HG03342 (cell line): ENCODE measurements around the gene ADGRG1.
A peak's percentile ranks its signal among the peaks of the same experiment; 100 is the strongest.

Experiments
- ATAC-seq: cut with Tn5 transposase; IDR thresholded peaks from one replicate; pipeline ENCODE4 v1.9.1; 2021; ENCODE audit warnings: mild to moderate bottlenecking, moderate library complexity; ENCODE audit not compliant: unreplicated experiment

Gene ADGRG1

DNA sequence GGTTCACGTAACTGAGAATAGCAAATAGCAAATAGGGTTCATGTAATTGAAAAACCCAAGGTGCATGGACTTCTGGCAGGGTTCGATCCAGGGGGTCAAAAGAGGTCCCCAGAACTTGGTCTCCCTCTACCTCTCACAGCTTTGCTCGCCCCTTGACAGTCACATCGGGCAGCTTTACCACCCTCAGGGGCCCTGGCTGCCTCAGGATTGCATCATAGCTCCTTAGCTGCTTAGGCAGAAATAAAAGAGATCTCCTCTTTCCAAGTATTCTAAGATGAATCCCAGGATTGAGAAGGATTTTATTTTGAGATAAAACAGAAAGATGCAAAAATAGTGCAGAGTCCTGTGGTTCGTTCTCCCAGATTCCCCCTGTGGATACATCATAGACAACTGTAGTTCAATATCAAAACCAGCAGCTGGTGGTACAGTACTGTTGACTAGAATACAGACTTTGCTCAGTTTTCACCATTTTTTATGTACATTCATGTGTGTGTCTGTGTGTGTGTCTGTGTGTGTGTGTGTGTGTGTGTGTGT lies 52.5 kb downstream of the ADGRG1 start:
- ATAC-seq = no peak

DNA sequence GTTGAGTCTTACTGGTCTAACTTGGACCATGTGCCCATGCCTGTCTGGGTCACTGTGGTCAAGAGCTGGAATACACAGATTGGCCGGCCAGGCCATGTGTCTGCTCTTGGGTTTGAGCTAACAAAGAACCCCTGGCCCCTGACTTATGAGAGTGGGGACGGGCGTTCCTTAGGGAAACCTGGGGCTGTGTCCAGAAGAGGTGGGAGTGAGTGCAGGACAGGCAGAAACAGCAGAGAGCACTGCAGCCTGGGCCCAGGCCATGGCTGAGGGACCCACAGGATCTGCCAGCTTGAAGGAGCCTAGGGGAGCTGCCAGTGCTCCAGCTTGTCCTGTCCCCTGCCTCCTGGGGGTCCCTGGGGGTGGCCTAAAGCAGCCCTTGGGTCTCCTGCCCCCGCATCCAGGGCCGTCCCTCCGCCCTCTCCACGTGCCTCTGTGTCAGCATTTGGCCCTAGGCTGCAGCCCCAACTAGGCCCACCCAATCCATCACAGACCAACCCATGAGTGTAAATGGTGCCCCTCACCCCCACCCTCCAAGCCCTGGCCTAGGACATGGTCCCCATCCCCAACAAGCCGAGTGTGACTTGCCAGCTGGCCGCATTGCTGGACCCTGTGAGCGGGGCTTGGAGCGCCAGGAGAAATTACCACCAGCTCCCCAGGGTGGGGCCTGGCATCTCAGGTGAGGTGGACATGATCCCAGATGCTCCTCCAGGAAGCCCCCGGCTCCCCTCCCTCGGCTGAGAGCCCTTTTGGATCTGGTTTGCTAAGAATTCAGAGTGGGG lies 53.7 kb downstream of the ADGRG1 start:
- ATAC-seq = no peak

DNA sequence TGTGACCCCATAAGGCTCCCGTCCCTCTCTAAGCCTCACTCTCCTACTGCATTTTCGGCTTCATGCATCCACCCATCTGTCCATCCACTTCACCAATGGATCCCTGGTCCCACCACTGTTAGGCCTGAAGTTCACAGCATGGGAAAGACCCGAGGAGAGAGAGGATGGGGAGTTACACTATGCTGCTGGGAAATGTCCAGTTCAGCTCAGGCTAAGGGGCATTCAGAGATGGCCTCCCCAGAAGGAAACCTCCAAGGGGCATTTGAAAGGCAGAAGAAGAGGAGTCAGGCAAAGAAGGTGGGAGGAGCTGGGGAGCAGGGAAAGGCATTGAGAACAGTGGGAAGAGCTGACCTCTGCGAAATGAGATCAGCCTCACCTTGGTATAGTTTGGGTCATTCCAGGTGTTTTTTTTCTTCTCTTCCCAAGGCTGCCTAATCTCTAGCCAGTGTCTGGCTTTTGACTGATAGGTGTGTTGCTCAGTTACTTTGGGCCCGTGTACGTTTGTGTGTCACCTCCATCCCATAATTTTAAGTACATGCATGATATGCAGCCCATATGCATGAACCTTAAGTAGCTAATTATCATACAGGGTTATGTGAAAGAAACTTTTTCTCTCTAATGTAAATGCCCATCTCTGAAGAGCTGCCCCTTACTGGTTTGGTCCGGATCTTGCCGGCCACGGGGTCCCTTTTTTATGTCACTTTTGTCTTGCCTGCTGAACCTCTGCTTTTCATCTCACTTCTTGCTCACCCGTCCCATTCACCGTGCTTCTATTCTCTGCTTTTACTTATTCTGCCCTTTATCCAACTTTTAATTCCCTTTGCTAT lies 54.6 kb downstream of the ADGRG1 start:
- no peak for ATAC-seq

DNA sequence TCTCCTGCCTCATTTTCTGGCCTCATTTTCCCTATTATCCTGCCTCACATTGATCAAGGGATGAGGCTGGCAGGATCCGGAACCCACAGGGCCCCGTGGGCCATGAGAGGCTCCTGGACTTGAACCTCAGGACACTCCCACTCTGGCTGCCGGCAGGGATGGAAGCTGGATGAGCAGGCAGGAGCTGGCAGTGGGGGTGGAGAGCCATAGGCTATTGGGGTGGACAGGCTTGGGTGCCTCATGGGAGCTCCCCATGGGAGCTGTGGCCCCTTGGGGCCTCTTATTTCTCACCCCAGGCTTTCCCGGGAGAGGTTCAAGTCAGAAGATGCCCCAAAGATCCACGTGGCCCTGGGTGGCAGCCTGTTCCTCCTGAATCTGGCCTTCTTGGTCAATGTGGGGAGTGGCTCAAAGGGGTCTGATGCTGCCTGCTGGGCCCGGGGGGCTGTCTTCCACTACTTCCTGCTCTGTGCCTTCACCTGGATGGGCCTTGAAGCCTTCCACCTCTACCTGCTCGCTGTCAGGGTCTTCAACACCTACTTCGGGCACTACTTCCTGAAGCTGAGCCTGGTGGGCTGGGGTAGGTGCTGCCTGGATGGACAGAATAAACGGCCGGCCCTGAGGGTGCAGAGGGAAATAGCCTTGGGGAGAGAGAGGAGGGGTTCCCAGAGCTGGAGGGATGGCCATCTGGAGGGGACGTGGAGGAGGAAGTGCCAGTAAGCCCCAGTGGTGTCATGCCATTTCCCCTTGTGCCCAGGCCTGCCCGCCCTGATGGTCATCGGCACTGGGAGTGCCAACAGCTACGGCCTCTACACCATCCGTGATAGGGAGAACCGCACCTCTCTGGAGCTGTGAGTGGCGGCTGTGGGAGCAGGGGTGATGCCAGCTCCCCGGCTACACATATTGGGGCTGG lies 55.5 kb downstream of the ADGRG1 start:
- ATAC-seq = no peak

DNA sequence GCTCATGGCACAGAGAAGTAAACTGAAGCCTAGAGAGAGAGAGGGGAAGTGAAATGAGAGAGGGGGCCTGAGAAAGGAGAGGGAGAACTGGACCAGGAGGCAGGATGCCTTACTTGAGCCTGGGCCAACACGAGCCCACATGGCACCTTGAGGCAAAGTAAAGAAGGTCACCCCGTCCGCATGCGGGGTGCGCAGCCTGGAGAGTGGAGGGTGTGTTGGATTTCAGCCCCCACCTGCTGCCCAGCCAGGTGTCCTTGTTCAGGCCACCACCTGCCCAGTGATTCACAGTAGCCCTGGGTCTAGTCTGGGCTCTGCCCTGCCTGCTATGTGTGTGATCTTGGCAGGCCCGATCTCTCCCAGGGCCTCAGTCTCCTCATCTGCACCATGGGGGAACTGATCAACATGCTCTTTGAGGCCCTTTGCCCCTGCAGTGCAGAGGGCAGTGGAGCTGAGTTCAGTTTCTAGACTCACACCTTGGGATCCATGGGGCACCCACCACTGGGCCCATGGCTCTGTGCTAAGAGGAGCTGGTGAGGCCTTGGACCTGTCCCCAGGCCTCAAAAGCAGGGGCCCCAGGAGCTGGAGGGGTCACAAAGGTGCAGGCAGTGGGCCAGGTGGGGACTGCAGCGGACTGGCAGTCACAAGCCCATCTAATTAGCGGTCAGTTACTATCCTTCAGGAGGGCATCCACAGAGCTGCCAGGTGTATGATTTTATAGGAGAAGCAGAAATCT lies 56.4 kb downstream of the ADGRG1 start:
- ATAC-seq = no peak

DNA sequence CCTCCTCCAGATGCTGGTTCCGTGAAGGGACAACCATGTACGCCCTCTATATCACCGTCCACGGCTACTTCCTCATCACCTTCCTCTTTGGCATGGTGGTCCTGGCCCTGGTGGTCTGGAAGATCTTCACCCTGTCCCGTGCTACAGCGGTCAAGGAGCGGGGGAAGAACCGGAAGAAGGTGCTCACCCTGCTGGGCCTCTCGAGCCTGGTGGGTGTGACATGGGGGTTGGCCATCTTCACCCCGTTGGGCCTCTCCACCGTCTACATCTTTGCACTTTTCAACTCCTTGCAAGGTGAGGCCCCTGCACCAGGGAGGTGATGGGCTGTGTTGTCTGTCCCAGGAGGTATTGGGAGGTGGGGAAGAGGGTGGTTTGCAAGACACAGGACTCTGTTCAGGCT lies 57.2 kb downstream of the ADGRG1 start:
- no peak for ATAC-seq

DNA sequence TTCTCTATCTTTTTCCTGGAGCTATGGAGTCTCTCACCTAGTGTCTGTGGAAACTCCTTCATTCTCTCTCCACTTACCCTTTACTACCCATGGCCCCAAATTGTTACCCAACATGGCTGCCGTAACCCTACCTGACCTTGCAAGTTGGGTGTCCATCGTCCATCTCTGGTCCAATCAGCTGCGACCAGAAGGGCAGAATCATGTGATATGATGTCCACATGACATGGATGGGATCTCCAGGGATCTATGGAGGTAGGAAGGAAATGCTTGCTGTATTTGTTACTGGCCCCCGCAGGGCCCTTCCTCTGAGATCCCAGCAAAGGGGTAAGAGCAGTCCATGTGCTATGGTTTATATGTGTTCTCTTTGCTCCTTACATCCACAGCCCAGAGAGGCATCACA lies 58.1 kb downstream of the ADGRG1 start:
- no peak for ATAC-seq

DNA sequence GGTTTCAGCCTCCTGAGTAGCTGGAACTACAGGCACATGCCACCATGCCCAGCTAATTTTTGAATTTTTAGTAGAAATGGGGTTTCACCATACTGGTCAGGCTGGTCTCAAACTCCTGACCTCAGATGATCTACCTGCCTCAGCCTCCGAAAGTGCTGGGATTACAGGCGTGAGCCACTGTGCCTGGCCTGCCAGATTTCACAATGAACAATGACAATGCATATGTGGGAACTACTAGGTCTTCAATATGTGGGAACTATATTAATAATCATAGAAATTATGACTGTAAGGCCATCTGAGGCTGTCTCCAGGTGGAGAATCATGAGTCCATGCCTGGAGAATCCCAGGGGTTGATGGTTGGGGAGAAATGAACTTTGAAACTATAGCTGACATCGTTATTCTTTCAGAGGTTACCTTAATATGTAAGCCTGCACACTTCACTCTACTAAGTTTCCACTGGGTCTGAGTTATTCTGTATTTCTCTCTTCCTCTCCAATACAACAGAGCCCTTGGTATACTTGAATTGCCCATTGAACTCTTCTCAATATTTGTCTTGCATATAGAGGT lies 59.0 kb downstream of the ADGRG1 start:
- ATAC-seq = no peak

DNA sequence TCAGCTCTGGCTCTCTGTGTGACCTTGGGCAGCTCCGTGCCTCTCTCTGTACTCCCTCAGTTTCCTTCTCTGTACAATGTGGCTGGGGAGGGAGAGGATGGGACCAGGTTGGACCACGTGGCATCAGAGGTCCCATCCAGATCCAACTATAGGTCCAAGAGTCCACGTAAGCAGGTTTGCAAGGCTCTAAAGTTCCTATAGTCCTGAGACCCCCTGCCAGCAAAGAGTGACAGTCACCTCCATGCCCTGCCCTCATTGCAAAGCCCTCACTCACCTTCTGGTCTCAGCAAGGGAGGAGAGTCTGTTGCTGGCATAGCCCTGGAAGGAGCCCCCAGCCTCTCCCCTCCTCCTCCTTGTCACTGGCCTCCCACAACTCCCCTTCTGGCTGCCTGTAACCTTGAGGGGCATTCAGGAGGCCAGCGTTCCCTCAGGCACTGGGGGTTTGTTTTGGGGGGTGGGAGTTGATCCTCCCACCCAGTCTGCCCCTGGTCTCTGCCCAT lies 60.1 kb downstream of the ADGRG1 start:
- no peak for ATAC-seq

DNA sequence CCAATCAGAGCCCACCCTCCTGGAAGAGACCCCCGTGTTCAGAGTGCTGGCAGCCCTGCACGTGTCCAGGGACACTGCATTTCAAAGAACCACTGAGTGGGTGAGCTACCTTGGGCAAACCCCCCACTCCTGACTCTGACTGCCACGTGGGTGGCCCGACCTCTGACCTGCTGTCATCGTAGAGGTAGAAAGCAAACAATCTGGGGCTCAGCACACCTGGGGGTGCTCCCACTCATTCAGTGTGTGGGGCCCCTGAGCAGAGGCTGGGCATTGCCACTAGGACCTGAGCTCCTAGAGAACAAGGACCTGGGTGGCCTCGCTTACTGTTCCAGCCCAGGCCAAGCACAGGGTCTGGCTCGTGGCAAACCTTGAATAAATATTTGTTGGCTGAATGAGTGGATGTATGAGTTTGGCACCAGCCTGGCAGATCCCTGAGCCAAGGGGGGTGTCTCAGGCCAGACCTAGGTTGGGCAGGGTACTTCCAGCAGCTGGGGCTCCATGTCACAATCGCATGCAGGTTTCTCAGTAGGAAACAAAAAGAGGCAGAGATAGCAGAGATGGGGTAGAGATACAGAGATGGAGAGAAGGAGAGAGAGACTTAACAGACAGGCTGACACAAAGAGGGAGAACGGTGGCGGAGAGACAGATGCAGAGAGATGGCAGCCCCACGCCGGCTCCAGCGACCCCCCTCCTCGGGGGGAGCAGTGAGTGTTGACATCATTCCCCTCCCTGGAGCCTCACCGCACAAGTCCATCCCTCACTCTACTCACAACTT lies 60.7 kb downstream of the ADGRG1 start:
- no peak for ATAC-seq

DNA sequence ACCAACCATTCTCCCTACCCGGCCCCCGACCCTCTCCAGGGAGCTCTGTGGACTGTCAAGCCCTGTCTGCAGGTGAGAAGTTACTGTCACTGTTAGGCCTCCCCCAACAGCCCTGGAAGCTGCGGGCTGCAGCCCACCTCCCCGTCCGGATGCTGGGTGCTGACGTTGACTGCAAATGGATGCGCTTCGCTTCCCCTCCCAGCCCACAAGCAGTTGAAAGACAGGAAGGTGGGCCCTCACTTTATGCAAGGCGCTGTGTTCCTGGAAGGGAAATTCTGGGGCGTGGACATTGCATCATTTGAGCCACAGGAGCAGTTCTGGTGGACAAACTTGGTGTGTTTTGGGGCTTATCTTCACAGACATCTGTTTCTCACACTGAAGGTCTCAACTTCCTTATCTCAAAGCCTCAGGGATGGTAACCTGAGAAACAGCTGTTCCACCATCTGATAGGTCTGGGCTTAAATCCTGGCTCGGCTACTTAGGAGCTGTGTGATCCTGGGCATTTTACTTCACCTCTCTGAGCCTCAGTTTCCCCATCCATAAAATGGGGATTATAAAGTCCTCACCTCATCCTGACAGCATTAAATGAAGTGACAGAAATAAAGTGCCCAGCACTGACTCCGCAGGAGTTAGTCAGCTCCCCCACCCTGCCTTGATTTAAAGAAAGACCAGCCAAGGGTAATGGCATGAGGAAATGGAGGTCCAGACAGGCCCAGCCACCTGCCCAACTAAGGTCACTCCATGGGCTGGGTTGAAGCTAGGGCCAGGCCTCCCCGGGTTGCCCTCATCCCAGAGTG lies 61.5 kb downstream of the ADGRG1 start:
- ATAC-seq = peak; percentile 66

DNA sequence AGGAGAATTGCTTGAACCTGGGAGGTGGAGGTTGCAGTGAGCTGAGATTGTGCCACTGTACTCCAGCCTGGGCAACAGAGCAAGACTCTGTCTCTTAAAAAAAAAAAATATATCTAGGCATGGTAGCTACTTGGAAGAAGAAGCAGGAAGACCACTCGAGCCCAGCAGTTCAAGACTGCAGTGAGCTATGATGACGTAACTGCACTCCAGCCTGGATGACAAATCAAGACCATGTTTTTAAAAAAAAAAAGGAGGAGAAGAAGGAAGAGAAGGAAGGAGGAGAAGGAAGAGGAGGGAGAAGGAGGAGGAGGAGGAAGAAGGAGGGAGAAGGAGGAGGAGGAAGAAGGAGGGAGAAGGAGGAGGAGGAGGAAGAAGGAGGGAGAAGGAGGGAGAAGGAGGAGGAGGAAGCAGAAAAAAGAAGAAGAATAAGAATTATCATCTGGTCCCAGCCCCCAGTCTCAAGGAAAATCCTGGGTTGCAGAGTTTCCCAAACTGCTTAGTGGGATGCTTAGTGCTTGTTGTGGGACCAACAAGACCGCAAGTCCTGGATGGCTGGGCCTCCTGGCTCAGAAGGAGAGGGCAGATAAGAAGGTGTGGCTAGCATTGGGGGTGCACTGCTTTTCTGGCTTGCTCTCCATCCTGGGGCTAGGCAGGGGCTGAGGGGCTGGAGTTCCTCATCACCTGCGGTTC lies 62.5 kb downstream of the ADGRG1 start:
- ATAC-seq = no peak

DNA sequence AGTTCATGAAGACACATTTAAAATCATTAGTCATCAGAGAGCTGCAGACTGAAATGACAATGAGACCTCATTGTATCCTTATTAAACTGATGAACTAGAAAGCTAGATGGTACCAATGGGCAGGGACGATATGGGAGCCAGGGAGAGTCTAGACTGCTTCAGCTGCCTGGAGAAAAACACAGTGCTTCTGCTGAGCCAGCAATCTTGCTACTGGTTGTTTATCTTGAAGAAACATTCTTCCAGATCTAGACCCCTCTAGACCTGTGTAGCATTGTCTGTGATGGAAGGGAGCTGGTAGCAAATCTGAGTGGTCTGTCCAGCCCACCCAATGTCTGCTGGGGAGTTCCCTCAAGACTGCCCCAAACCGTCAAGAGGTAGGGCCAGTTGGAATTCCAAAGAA lies 64.2 kb downstream of the ADGRG1 start:
- ATAC-seq = no peak

DNA sequence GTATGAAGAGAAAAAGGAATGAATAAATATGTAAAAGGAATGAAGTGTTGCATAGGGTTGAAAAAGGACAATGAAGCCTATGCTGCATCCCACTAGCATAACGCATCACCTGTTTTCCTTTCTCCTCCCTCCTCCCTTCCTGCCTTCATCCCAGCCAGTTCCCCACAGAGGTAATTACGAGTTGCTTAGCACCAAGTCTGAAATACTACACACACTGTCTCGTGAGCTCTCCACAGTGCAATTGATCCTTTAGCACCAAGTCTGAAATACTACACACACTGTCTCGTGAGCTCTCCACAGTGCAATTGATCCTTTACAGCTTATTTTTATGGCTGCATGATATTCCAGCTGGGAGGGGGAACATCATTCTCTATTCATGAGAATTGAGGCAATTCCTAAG lies 65.1 kb downstream of the ADGRG1 start:
- ATAC-seq = no peak

DNA sequence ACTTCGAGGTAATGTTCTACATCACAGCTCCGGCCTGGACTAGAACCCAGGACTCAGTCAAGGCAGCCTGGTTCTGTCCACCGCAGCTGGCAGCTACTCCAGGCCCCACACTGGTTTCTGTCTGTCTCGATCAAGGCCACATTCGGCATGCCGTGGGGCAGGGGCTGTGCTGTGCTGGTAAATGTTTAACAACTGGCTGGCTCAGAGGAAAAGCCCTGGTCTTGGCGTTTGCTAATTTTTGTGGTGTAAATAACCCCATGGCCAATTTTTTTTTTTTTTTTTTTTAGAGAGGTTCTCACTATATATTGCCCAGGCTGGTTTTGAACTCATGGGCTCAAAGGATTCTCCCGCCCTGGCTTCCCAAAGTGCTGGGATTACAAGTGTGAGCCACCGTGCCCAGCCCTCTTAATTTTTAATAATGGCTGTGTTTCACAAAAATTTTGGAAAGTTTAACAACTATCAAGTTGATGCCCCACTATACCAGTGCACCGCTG lies 65.8 kb downstream of the ADGRG1 start:
- no peak for ATAC-seq

DNA sequence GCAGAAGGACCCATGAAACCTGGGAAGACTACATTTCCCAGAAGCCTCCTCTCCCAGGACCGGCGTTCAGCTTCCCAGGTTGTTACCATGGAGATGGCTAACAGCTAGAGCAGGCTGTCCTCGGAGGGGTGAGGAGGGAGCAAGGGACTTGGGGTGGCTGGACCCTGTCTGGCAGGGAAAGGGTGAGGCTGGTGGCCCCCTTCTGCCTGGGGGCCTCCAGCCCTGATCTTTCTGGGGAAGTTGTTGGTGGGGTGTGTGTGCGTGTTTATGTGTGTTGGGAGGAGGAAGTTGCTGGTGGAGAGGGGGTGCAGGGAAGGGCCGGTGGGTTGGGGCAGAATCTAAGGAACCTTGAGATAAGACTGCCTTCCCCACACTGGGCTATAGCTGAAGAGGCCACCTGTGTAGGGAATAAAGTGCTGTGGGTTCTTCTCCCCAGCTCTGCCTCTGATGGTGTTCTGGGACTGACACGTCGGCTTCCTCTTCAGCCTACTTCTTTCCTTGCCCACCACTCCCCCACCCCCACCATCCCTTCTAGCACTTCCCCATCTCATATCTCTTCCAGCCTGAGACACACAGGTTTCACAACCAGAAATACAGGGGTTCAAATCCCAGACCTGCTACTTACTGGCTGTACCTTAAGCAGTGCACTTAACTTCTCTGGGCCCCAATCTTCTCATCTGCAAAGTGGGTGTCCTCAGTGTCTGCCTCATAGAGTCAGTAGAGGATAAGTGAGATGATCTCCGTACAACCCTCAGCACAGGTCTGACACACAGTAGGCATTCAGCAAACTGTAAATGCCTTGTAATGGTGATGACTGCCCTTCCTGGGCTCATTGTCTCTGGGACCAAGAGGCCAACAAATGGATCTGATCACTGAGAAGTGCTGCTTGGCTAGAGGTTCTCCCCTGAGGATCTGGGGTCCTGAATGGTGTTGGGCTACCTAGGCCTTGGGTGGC lies 66.6 kb downstream of the ADGRG1 start, which contains the start of gene DRC7:
TSS of gene DRC7 (plus strand) at position 82 of the 955 bp plus-strand sequence. CDS start 3,144 bp downstream, outside the sequence.
- peak; percentile 52 for ATAC-seq
